H9 (cell line): ENCODE data around the gene DAB2IP. TPM values are rescaled to one million over a fixed set of nuclear protein-coding genes. Genes with fewer than 3 reads are reported as not detected.

Experiments used
- DNase-seq: peaks from one replicate; pipeline ENCODE4 v3.0.0-alpha.2; 2017
- H2AFZ ChIP-seq: one replicate; pipeline ENCODE4 v1.6.1; 2013; ENCODE audit warnings: mild to moderate bottlenecking, low read length, control low read depth, moderate library complexity
- H2AK5ac ChIP-seq: 2 replicates; pipeline ENCODE4 v1.6.1; 2013; ENCODE audit warnings: low read length, control low read depth, mixed read lengths; ENCODE audit not compliant: insufficient read length
- H2BK120ac ChIP-seq: one replicate; pipeline ENCODE4 v1.6.1; 2013; ENCODE audit warnings: low read depth, mild to moderate bottlenecking, low read length, control low read depth, inconsistent platforms; ENCODE audit not compliant: poor library complexity, severe bottlenecking
- H2BK12ac ChIP-seq: 2 replicates; pipeline ENCODE4 v1.6.1; 2013; ENCODE audit warnings: low read length, control low read depth, mixed read lengths, low read depth; ENCODE audit not compliant: insufficient read length
- H2BK15ac ChIP-seq: 2 replicates; pipeline ENCODE4 v1.6.1; 2013; ENCODE audit warnings: low read depth, low read length, control low read depth
- H2BK20ac ChIP-seq: one replicate; pipeline ENCODE4 v1.6.1; 2013; ENCODE audit warnings: low read depth, mild to moderate bottlenecking, low read length, control low read depth, inconsistent platforms; ENCODE audit not compliant: poor library complexity, severe bottlenecking
- H2BK5ac ChIP-seq: 2 replicates; pipeline ENCODE4 v1.6.1; 2013; ENCODE audit warnings: low read length, control low read depth, mixed read lengths; ENCODE audit not compliant: insufficient read length
- H3K14ac ChIP-seq: 2 replicates; pipeline ENCODE4 v1.6.1; 2013; ENCODE audit warnings: low read length, control low read depth; ENCODE audit not compliant: insufficient read depth
- H3K18ac ChIP-seq: 2 replicates; pipeline ENCODE4 v1.6.1; 2013; ENCODE audit warnings: low read depth, mild to moderate bottlenecking, mixed read lengths, low read length, control low read depth; ENCODE audit not compliant: insufficient read length
- H3K23ac ChIP-seq: 2 replicates; pipeline ENCODE4 v1.6.1; 2013; ENCODE audit warnings: low read length, control low read depth, mixed read lengths, low read depth; ENCODE audit not compliant: insufficient read length
- H3K23me2 ChIP-seq: 2 replicates; pipeline ENCODE4 v1.6.1; 2013; ENCODE audit warnings: low read depth, mild to moderate bottlenecking, mixed read lengths, low read length, control low read depth; ENCODE audit not compliant: insufficient read length, poor library complexity, severe bottlenecking
- H3K27ac ChIP-seq: 2 replicates; pipeline ENCODE4 v1.5.1; 2013; ENCODE audit warnings: low read length, control low read depth, mixed read lengths, low read depth; ENCODE audit not compliant: insufficient read length
- H3K27me3 ChIP-seq: 2 replicates; pipeline ENCODE4 v1.6.1; 2013; ENCODE audit warnings: low read length, control low read depth, inconsistent platforms; ENCODE audit not compliant: insufficient read depth
- H3K4ac ChIP-seq: 2 replicates; pipeline ENCODE4 v1.6.1; 2013; ENCODE audit warnings: low read depth, mild to moderate bottlenecking, control low read depth, inconsistent platforms, low read length, moderate library complexity
- H3K4me1 ChIP-seq: 2 replicates; pipeline ENCODE4 v1.6.1; 2013; ENCODE audit warnings: low read length, control low read depth, inconsistent platforms; ENCODE audit not compliant: insufficient read depth
- H3K4me2 ChIP-seq: 2 replicates; pipeline ENCODE4 v1.6.1; 2013; ENCODE audit warnings: low read length, control low read depth, mixed read lengths; ENCODE audit not compliant: insufficient read length, insufficient read depth
- H3K56ac ChIP-seq: 2 replicates; pipeline ENCODE4 v1.6.1; 2013; ENCODE audit warnings: low read depth, mild to moderate bottlenecking, mixed read lengths, low read length, control low read depth; ENCODE audit not compliant: insufficient read length
- H3K79me1 ChIP-seq: 2 replicates; pipeline ENCODE4 v1.6.1; 2013; ENCODE audit warnings: low read depth, mild to moderate bottlenecking, moderate library complexity, low read length, control low read depth, inconsistent platforms; ENCODE audit not compliant: insufficient read depth, poor library complexity, severe bottlenecking
- H3K79me2 ChIP-seq: 2 replicates; pipeline ENCODE4 v1.6.1; 2013; ENCODE audit warnings: low read length, control low read depth, inconsistent platforms; ENCODE audit not compliant: insufficient read depth
- H3K9ac ChIP-seq: 2 replicates; pipeline ENCODE4 v1.6.1; 2013; ENCODE audit warnings: low read length, control low read depth, mixed read lengths; ENCODE audit not compliant: insufficient read length; ENCODE audit errors: extremely low read depth
- H3K9me3 ChIP-seq: one replicate; pipeline ENCODE4 v1.6.1; 2013; ENCODE audit warnings: low read depth, low read length, inconsistent platforms; ENCODE audit not compliant: control insufficient read depth
- H3T11ph ChIP-seq: one replicate; pipeline ENCODE4 v1.6.1; 2013; ENCODE audit warnings: mild to moderate bottlenecking, low read length, control low read depth, inconsistent platforms
- H4K20me1 ChIP-seq: one replicate; pipeline ENCODE4 v1.6.1; 2013; ENCODE audit not compliant: control insufficient read depth, insufficient read length, insufficient read depth
- H4K5ac ChIP-seq: 2 replicates; pipeline ENCODE4 v1.6.1; 2013; ENCODE audit warnings: low read depth, mild to moderate bottlenecking, mixed read lengths, low read length, control low read depth; ENCODE audit not compliant: insufficient read length
- H4K8ac ChIP-seq: replicated peaks from 2 replicates; pipeline ENCODE4 v1.6.1; 2013; ENCODE audit warnings: low read length, control low read depth, mixed read lengths, low read depth; ENCODE audit not compliant: insufficient read length
- H4K91ac ChIP-seq: 2 replicates; pipeline ENCODE4 v1.6.1; 2013; ENCODE audit warnings: low read depth, mild to moderate bottlenecking, moderate library complexity, mixed read lengths, low read length, control low read depth; ENCODE audit not compliant: insufficient read length
- H3K27ac Mint-ChIP-seq, 3 experiments: 2 replicates in 2 of 3; 3 replicates in 1 of 3; pipeline ENCODE4 v1.8.0; 2020 to 2021; ENCODE audit warnings: mixed read lengths in 3 of 3, mild to moderate bottlenecking in 1 of 3, moderate library complexity in 1 of 3
- H3K27me3 Mint-ChIP-seq: 2 replicates; pipeline ENCODE4 v1.8.0; 2021; ENCODE audit warnings: low read depth, mild to moderate bottlenecking, moderate library complexity, mixed read lengths
- H3K36me3 Mint-ChIP-seq, 3 experiments: 2 replicates in 2 of 3; 3 replicates in 1 of 3; pipeline ENCODE4 v1.8.0; 2020 to 2021; ENCODE audit warnings: low read depth in 3 of 3, mixed read lengths in 3 of 3; ENCODE audit not compliant: insufficient read depth in 1 of 3
- H3K4me1 Mint-ChIP-seq, 2 experiments: 2 replicates each; pipeline ENCODE4 v1.8.0; 2020; ENCODE audit warnings: mixed read lengths in 2 of 2
- H3K4me3 Mint-ChIP-seq, 2 experiments: 2 replicates in 1 of 2; 3 replicates in 1 of 2; pipeline ENCODE4 v1.8.0; 2020 to 2021; ENCODE audit warnings: mild to moderate bottlenecking in 2 of 2, mixed read lengths in 2 of 2, moderate library complexity in 1 of 2
- H3K9me3 Mint-ChIP-seq, 2 experiments: 2 replicates in 1 of 2; 3 replicates in 1 of 2; pipeline ENCODE4 v1.8.0; 2020; ENCODE audit warnings: mild to moderate bottlenecking in 2 of 2, mixed read lengths in 2 of 2, moderate library complexity in 1 of 2
- CTCF ChIP-seq: fragments of 200-600 bp; sonication (generic); conservative IDR thresholded peaks from 3 replicates; pipeline ENCODE4 v1.8.0; 2021; ENCODE audit warnings: antibody characterized with exemption, mild to moderate bottlenecking
- WGBS: extraction: QIAGEN DNeasy Blood & Tissue Kit; methylation state at CpG from one replicate; pipeline ENCODE4 v1.1.7; 2013; ENCODE audit warnings: missing lambda C conversion rate, low lambda C conversion rate, mixed read lengths; ENCODE audit not compliant: insufficient read length; ENCODE audit errors: extremely low coverage; 5-methylcytosine and 5-hydroxymethylcytosine counted together
- total RNA-seq: library from RNA; stranded (reverse); gene quantifications from 2 replicates; pipeline ENCODE4 v1.2.1, GENCODE V29; 2021

The DAB2IP gene
- total RNA-seq, 1 experiment from 2014 or later = 22.6 TPM

DNA sequence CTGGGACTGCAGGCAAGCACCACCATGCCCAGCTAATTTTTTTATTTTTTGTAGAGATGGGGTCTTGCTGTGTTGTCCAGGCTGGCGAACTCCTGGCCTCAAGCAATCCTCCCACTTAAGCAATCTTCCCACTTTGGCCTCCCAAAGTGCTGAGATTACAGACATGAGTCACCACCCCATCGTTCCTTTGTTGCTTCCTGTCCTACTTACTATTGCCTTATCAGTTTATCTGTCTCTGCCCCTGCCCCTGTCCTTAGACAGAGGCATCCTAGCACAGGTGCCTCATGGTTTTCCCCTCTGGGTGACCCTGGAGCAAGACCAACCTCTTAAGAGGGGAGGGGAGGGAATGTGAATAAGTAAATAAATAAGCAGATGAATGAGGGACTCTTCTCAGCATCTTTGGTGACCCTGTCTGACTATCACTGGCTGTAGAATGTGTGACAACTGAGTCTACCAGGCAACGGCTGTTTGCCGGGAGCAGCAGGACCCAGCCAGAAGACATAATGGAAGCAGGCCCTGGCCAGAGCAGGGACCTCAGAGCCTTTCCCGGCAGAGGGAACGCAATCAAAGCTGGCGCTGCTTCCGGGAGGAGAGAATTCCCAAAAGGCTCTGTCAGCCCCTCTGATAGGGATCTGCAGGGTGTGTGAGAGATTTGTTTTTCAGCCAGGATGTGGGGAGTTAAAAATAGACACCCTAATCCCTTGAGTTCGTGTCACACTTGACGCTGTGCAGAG is 43.8 kb upstream of the DAB2IP start:
- H3K27ac ChIP-seq = no peak overlapping the region
- no CpG with 5 or more reads among the region's 10 CpGs for WGBS

More for the DNA sequence above, 43.8 kb upstream of the DAB2IP start:
- Histone ChIP-seq H3K79me1 (no peaks in the 10 kb centered on the region), H3K27me3 (no peaks in the 10 kb centered on the region), H2BK12ac (no peak overlapping the region), H2BK120ac (no peak overlapping the region), H3T11ph (no peak overlapping the region), H3K56ac (no peak overlapping the region), H2BK15ac (no peak overlapping the region), H4K8ac (no peak overlapping the region), H3K4me1 (peaks cover 6% of the 10 kb centered on the region; the same call in 1 of the 2 replicates), H3K14ac (peak overlapping the region; percentile 13; the same call in 1 of the 2 replicates), H3K79me2 (no peaks in the 10 kb centered on the region), H2AFZ (no peak overlapping the region), H3K18ac (no peak overlapping the region), H2BK20ac (no peak overlapping the region), H3K23ac (no peak overlapping the region), H2AK5ac (no peak overlapping the region), H3K9me3 (no peaks in the 10 kb centered on the region), H4K91ac (no peak overlapping the region), H3K4ac (no peak overlapping the region), H3K9ac (no peak overlapping the region), H4K20me1 (no peaks in the 10 kb centered on the region), H2BK5ac (no peak overlapping the region), H4K5ac (no peak overlapping the region), H3K4me2 (no peak overlapping the region), H3K23me2 (no peaks in the 10 kb centered on the region)
- no peaks in the 10 kb centered on the region for H3K9me3 Mint-ChIP-seq
- H3K4me3 Mint-ChIP-seq = no peak overlapping the region
- no peaks in the 10 kb centered on the region; the same call in 1 of the 2 replicates for H3K27me3 Mint-ChIP-seq
- H3K27ac Mint-ChIP-seq = peak overlapping the region; percentile 49 to 69 (median 50); a peak in 3 of 7 replicates
- TF ChIP-seq CTCF = no peak
- no peak for DNase-seq
- peaks cover 32 to 40% of the 10 kb centered on the region in 2 experiments for H3K4me1 Mint-ChIP-seq
- H3K36me3 Mint-ChIP-seq = no peaks in the 10 kb centered on the region; a peak in 1 of 7 replicates
